Measurements from ENCODE around the gene ADAMTS6.
A peak's percentile ranks its signal among the peaks of the same experiment; 100 is the strongest.
"Not testable (repeated sequence)": the region's sequence is repeated elsewhere in the genome, so short reads cannot be mapped to it uniquely, and the experiment has no call there.

Gene ADAMTS6

GRCh38 chr5:65190328-65191053 lies 291.2 kb downstream of the ADAMTS6 start:
- no peak for DNase-seq

GRCh38 chr5:65186646-65187227 lies 295.0 kb downstream of the ADAMTS6 start:
- DNase-seq, result no peak

- DNase-seq, result no peak
Measured at GRCh38 chr5:65185468-65185867, 296.3 kb downstream of the ADAMTS6 start.

- DNase-seq, result no peak
Measured at GRCh38 chr5:65184780-65185179, 296.9 kb downstream of the ADAMTS6 start.

GRCh38 chr5:65174231-65174630 lies 307.5 kb downstream of the ADAMTS6 start:
- not testable (repeated sequence) for DNase-seq

GRCh38 chr5:65173130-65173525 lies 308.6 kb downstream of the ADAMTS6 start:
- DNase-seq, result no peak

GRCh38 chr5:65172486-65173129 lies 309.1 kb downstream of the ADAMTS6 start:
- peak; percentile 70 for DNase-seq

GRCh38 chr5:65171645-65172044 lies 310.1 kb downstream of the ADAMTS6 start:
- no peak for DNase-seq

GRCh38 chr5:65163698-65164097 lies 318.0 kb downstream of the ADAMTS6 start:
- DNase-seq, result no peak

- no peak for DNase-seq
Measured at GRCh38 chr5:65161655-65162054, 320.1 kb downstream of the ADAMTS6 start.

- DNase-seq, result no peak
Measured at GRCh38 chr5:65157906-65158603, 323.7 kb downstream of the ADAMTS6 start.

GRCh38 chr5:65156933-65157332 lies 324.8 kb downstream of the ADAMTS6 start:
- no peak for DNase-seq

- DNase-seq, result no peak
Measured at GRCh38 chr5:65152131-65152530, 329.6 kb downstream of the ADAMTS6 start.

- no peak for DNase-seq
Measured at GRCh38 chr5:65151614-65152013, 330.1 kb downstream of the ADAMTS6 start.

- DNase-seq, result no peak
Measured at GRCh38 chr5:65150599-65151304, 331.0 kb downstream of the ADAMTS6 start.

- DNase-seq, result no peak
Measured at GRCh38 chr5:65149827-65150226, 331.9 kb downstream of the ADAMTS6 start.

GRCh38 chr5:65144136-65144871 lies 337.4 kb downstream of the ADAMTS6 start:
- no peak for DNase-seq

GRCh38 chr5:65142511-65143011 lies 339.2 kb downstream of the ADAMTS6 start:
- no peak for DNase-seq

GRCh38 chr5:65142016-65142415 lies 339.7 kb downstream of the ADAMTS6 start:
- no peak for DNase-seq

GRCh38 chr5:65141493-65141892 lies 340.2 kb downstream of the ADAMTS6 start:
- no peak for DNase-seq

- DNase-seq, result no peak
Measured at GRCh38 chr5:65137631-65138030, 344.1 kb downstream of the ADAMTS6 start.

Measured in activated CD8-positive, alpha-beta memory T cell treated with anti-CD3 and anti-CD28 coated beads, Interleukin-2, amount 50 U/mL, for 48 hours (primary cell).